HL-60 (cell line): ENCODE measurements around the gene HDAC9.

Experiments used
- DNase-seq, 2 experiments: peaks; one replicate each; pipeline ENCODE4 v3.0.0-alpha.2; 2010 to 2020; ENCODE audit warnings: low read depth in 1 of 2, low spot score in 1 of 2
- H3K27ac ChIP-seq: fragments of 250-450 bp; sonication (Bioruptor Pico); replicated peaks from 2 replicates; pipeline ENCODE4 v1.5.1; 2020; ENCODE audit warnings: mild to moderate bottlenecking, moderate library complexity
- H3K27me3 ChIP-seq: fragments of 250-450 bp; sonication (Bioruptor Pico); 2 replicates; pipeline ENCODE4 v1.5.1; 2021; ENCODE audit warnings: mild to moderate bottlenecking, moderate library complexity; ENCODE audit not compliant: insufficient read depth, poor library complexity, severe bottlenecking
- H3K4me3 ChIP-seq: replicated peaks from 2 replicates; pipeline ENCODE4 v1.5.1; 2011; ENCODE audit warnings: mild to moderate bottlenecking, control low read depth, low read length; ENCODE audit not compliant: insufficient read depth
- CTCF ChIP-seq: IDR thresholded peaks from one replicate; pipeline ENCODE4 v1.5.1; 2011; ENCODE audit warnings: low read length, control low read depth, inconsistent platforms; ENCODE audit not compliant: insufficient read depth
- GABPA ChIP-seq: IDR thresholded peaks from 2 replicates; pipeline ENCODE4 v1.6.1; 2012; ENCODE audit warnings: low read depth
- POLR2AphosphoS5 ChIP-seq: IDR thresholded peaks from 2 replicates; pipeline ENCODE4 v1.6.1; 2012; ENCODE audit warnings: low read depth
- SPI1 ChIP-seq: IDR thresholded peaks from 2 replicates; pipeline ENCODE4 v1.6.1; 2012; ENCODE audit warnings: low read depth, mild to moderate bottlenecking, borderline replicate concordance
- TF ChIP-seq, protein P1 (sequence below): IDR thresholded peaks from 2 replicates; pipeline ENCODE4 v1.6.1; 2012; ENCODE audit warnings: low read depth; ENCODE audit not compliant: insufficient replicate concordance

HDAC9 gene

GRCh38 chr7:18517646-18518045 is 22.1 kb downstream of the HDAC9 start:
- Histone ChIP-seq H3K4me3 (no peak overlapping the region), H3K27ac (no peak overlapping the region), H3K27me3 (no peaks in the 10 kb centered on the region)
- no peak for DNase-seq
- no peak for TF ChIP-seq POLR2AphosphoS5
- TF ChIP-seq, protein P1, sequence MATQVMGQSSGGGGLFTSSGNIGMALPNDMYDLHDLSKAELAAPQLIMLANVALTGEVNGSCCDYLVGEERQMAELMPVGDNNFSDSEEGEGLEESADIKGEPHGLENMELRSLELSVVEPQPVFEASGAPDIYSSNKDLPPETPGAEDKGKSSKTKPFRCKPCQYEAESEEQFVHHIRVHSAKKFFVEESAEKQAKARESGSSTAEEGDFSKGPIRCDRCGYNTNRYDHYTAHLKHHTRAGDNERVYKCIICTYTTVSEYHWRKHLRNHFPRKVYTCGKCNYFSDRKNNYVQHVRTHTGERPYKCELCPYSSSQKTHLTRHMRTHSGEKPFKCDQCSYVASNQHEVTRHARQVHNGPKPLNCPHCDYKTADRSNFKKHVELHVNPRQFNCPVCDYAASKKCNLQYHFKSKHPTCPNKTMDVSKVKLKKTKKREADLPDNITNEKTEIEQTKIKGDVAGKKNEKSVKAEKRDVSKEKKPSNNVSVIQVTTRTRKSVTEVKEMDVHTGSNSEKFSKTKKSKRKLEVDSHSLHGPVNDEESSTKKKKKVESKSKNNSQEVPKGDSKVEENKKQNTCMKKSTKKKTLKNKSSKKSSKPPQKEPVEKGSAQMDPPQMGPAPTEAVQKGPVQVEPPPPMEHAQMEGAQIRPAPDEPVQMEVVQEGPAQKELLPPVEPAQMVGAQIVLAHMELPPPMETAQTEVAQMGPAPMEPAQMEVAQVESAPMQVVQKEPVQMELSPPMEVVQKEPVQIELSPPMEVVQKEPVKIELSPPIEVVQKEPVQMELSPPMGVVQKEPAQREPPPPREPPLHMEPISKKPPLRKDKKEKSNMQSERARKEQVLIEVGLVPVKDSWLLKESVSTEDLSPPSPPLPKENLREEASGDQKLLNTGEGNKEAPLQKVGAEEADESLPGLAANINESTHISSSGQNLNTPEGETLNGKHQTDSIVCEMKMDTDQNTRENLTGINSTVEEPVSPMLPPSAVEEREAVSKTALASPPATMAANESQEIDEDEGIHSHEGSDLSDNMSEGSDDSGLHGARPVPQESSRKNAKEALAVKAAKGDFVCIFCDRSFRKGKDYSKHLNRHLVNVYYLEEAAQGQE: no peak
- no peak for TF ChIP-seq GABPA
- no peak for TF ChIP-seq SPI1
- TF ChIP-seq CTCF: no peak

GRCh38 chr7:18518555-18518954 is 23.0 kb downstream of the HDAC9 start:
- Histone ChIP-seq H3K27ac (no peak overlapping the region), H3K4me3 (no peak overlapping the region), H3K27me3 (no peaks in the 10 kb centered on the region)
- DNase-seq: no peak
- TF ChIP-seq, protein P1: no peak
- no peak for TF ChIP-seq SPI1
- no peak for TF ChIP-seq CTCF
- no peak for TF ChIP-seq GABPA
- no peak for TF ChIP-seq POLR2AphosphoS5

- no peak for DNase-seq
- TF ChIP-seq SPI1 (no peak), GABPA (no peak), CTCF (no peak), POLR2AphosphoS5 (no peak)
- TF ChIP-seq, protein P1: no peak
- Histone ChIP-seq H3K27ac (no peak overlapping the region), H3K4me3 (no peak overlapping the region), H3K27me3 (no peaks in the 10 kb centered on the region)
These were observed 25.1 kb downstream of the HDAC9 start for GRCh38 chr7:18520450-18521235.
